Upper lobe of left lung (tissue), 4 donors: ENCODE measurements around the gene HNRNPR.

Experiments
- EP300 ChIP-seq, 4 donors: sonication (generic); formaldehyde crosslinking; IDR thresholded peaks; one replicate each; pipeline ENCODE4 v1.5.1; 2017; ENCODE audit warnings: antibody characterized with exemption in 4 of 4, control low read depth in 2 of 4
- POLR2A ChIP-seq, 4 donors: fragments of 450-650 bp; IDR thresholded peaks; one replicate each; pipeline ENCODE4 v1.5.1; 2016 to 2017; ENCODE audit warnings: antibody characterized with exemption in 4 of 4, mild to moderate bottlenecking in 2 of 4
- POLR2AphosphoS5 ChIP-seq, 2 donors: sonication (generic); formaldehyde crosslinking; IDR thresholded peaks; one replicate each; pipeline ENCODE4 v1.5.1; 2017; ENCODE audit warnings: antibody characterized with exemption in 2 of 2
- TF ChIP-seq, protein P1 (sequence below), 6 experiments: fragments of 450-650 bp in 4 of 6; fragments of 200-600 bp in 2 of 6; sonication (generic) in 2 of 6; IDR thresholded peaks; one replicate each; pipeline ENCODE4 v1.5.1; 2016 to 2019; ENCODE audit warnings: antibody characterized with exemption in 6 of 6

- TF ChIP-seq, protein P1, sequence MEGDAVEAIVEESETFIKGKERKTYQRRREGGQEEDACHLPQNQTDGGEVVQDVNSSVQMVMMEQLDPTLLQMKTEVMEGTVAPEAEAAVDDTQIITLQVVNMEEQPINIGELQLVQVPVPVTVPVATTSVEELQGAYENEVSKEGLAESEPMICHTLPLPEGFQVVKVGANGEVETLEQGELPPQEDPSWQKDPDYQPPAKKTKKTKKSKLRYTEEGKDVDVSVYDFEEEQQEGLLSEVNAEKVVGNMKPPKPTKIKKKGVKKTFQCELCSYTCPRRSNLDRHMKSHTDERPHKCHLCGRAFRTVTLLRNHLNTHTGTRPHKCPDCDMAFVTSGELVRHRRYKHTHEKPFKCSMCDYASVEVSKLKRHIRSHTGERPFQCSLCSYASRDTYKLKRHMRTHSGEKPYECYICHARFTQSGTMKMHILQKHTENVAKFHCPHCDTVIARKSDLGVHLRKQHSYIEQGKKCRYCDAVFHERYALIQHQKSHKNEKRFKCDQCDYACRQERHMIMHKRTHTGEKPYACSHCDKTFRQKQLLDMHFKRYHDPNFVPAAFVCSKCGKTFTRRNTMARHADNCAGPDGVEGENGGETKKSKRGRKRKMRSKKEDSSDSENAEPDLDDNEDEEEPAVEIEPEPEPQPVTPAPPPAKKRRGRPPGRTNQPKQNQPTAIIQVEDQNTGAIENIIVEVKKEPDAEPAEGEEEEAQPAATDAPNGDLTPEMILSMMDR (IDR thresholded peaks at IDR 0.05) = no peak
- no peak for TF ChIP-seq POLR2A (IDR thresholded peaks at IDR 0.05)
- TF ChIP-seq POLR2AphosphoS5 (IDR thresholded peaks at IDR 0.05) = no peak
- TF ChIP-seq EP300 (IDR thresholded peaks at IDR 0.05) = no peak
Measured at GRCh38 chr1:23331713-23332112, 12.4 kb downstream of the HNRNPR start.
